SK-N-SH (cell line): ENCODE results near the gene ENOX2. TPM values are rescaled to one million over a fixed set of nuclear protein-coding genes. Genes with fewer than 3 reads are reported as not detected.

Source experiments
- CTCF ChIA-PET: fragments of 300-600, 350-600 bp; formaldehyde crosslinking; extraction: SDS; loops from one replicate; lab custom pipeline; 2021; lab: Yijun Ruan, JAX
- POLR2A ChIA-PET: fragments of 350-600 bp; sonication (Branson Sonifier 250); formaldehyde crosslinking; extraction: SDS; loops from one replicate; lab custom pipeline; 2020; ENCODE audit warnings: antibody characterized with exemption, inconsistent platforms; lab: Yijun Ruan, JAX
- DNase-seq: peaks from one replicate; pipeline ENCODE4 v3.0.0; 2012
- H2AFZ ChIP-seq: fragments of 200-600 bp; sonication (generic); 2 replicates; pipeline ENCODE4 v1.8.1; 2016; ENCODE audit warnings: antibody characterized with exemption, mild to moderate bottlenecking, low read depth
- H3F3A ChIP-seq: fragments of 200-600 bp; sonication (generic); replicated peaks from 2 replicates; pipeline ENCODE3; 2016; ENCODE audit warnings: antibody characterized with exemption, mild to moderate bottlenecking; ENCODE audit not compliant: insufficient read depth
- H3K27ac ChIP-seq, 2 experiments: fragments of 200-500 bp in 1 of 2; fragments of 200-600 bp in 1 of 2; sonication (Bioruptor generic) in 1 of 2; sonication (generic), shearing (Covaris generic) in 1 of 2; 2 replicates each; pipeline versions ENCODE4 v1.5.1 to v1.6.1; 2014 to 2016; ENCODE audit warnings: low read depth in 2 of 2, inconsistent platforms in 1 of 2, low read length in 1 of 2, mild to moderate bottlenecking in 1 of 2, mixed read lengths in 1 of 2
- H3K27me3 ChIP-seq: fragments of 200-600 bp; sonication (generic), shearing (Covaris generic); 2 replicates; pipeline ENCODE4 v1.6.1; 2016; ENCODE audit warnings: mixed run types; ENCODE audit not compliant: insufficient read depth
- H3K36me3 ChIP-seq, 2 experiments: fragments of 200-500 bp in 1 of 2; fragments of 200-600 bp in 1 of 2; sonication (Bioruptor generic) in 1 of 2; sonication (generic) in 1 of 2; replicated peaks in 1 of 2; 2 replicates each; pipeline versions ENCODE3 to v1.5.1; 2014 to 2016; ENCODE audit warnings: low read length in 1 of 2, mild to moderate bottlenecking in 1 of 2; ENCODE audit not compliant: insufficient read depth in 2 of 2, control insufficient read depth in 1 of 2
- H3K4me1 ChIP-seq, 2 experiments: fragments of 200-500 bp in 1 of 2; fragments of 200-600 bp in 1 of 2; sonication (Bioruptor generic) in 1 of 2; sonication (generic), shearing (Covaris generic) in 1 of 2; 2 replicates each; pipeline versions ENCODE4 v1.5.1 to v1.6.1; 2014 to 2016; ENCODE audit warnings: low read depth in 1 of 2, low read length in 1 of 2, mixed run types in 1 of 2; ENCODE audit not compliant: insufficient read depth in 2 of 2, control insufficient read depth in 1 of 2
- H3K4me2 ChIP-seq: fragments of 200-600 bp; sonication (generic), shearing (Covaris generic); 2 replicates; pipeline ENCODE4 v1.6.1; 2017; ENCODE audit warnings: mixed run types
- H3K4me3 ChIP-seq, 2 experiments: fragments of 200-500 bp in 1 of 2; fragments of 200-600 bp in 1 of 2; sonication (Bioruptor generic) in 1 of 2; sonication (generic), shearing (Covaris generic) in 1 of 2; 2 replicates each; pipeline versions ENCODE4 v1.5.1 to v1.8.1; 2014 to 2016; ENCODE audit warnings: low read depth in 2 of 2, inconsistent platforms in 1 of 2, low read length in 1 of 2, mild to moderate bottlenecking in 1 of 2, mixed read lengths in 1 of 2, moderate library complexity in 1 of 2
- H3K79me2 ChIP-seq: fragments of 200-600 bp; sonication (generic); 2 replicates; pipeline ENCODE4 v1.8.1; 2017; ENCODE audit warnings: mild to moderate bottlenecking; ENCODE audit not compliant: insufficient read depth
- H3K9ac ChIP-seq: fragments of 200-600 bp; sonication (generic); 2 replicates; pipeline ENCODE4 v1.6.1; 2017; ENCODE audit warnings: mixed run types
- H3K9me2 ChIP-seq: fragments of 200-600 bp; sonication (generic); 2 replicates; pipeline ENCODE4 v1.6.1; 2017; ENCODE audit warnings: mixed run types
- H3K9me3 ChIP-seq: fragments of 200-600 bp; sonication (generic); 2 replicates; pipeline ENCODE4 v1.6.1; 2017; ENCODE audit warnings: mixed run types, mild to moderate bottlenecking, moderate library complexity
- H4K20me1 ChIP-seq: fragments of 200-600 bp; sonication (generic); 2 replicates; pipeline ENCODE4 v1.6.1; 2017; ENCODE audit warnings: mild to moderate bottlenecking, mixed run types; ENCODE audit not compliant: insufficient read depth
- CTCF ChIP-seq: fragments of 200-600 bp; sonication (generic); IDR thresholded peaks from 2 replicates; pipeline ENCODE4 v1.6.1; 2017; ENCODE audit warnings: antibody characterized with exemption, mild to moderate bottlenecking, moderate library complexity
- FOSL2 ChIP-seq: IDR thresholded peaks from 2 replicates; pipeline ENCODE4 v1.4.0; 2012; ENCODE audit warnings: low read depth, mild to moderate bottlenecking, moderate library complexity, borderline replicate concordance
- FOXJ3 ChIP-seq: sonication (generic); formaldehyde crosslinking; IDR thresholded peaks from 2 replicates; pipeline ENCODE4 v1.5.1; 2020; ENCODE audit warnings: mild to moderate bottlenecking, missing genetic modification reagents
- PBX3 ChIP-seq: IDR thresholded peaks from 2 replicates; pipeline ENCODE4; 2012
- RCOR1 ChIP-seq: fragments of 150-350 bp; IDR thresholded peaks from 2 replicates; pipeline ENCODE4 v1.6.1; 2017; ENCODE audit warnings: antibody characterized with exemption, low read length
- REST ChIP-seq: IDR thresholded peaks from 2 replicates; pipeline ENCODE4 v1.6.1; 2012; ENCODE audit warnings: mild to moderate bottlenecking, low read depth, low read length, moderate library complexity
- RFX5 ChIP-seq: IDR thresholded peaks from 2 replicates; pipeline ENCODE4 v1.6.1; 2012; ENCODE audit warnings: mild to moderate bottlenecking, improper control_type of control experiment, low read length
- RXRA ChIP-seq: IDR thresholded peaks from 2 replicates; pipeline ENCODE4 v1.4.0; 2012; ENCODE audit warnings: low read depth, mild to moderate bottlenecking, borderline replicate concordance
- SIN3A ChIP-seq: IDR thresholded peaks from 2 replicates; pipeline ENCODE4 v1.6.1; 2012; ENCODE audit warnings: low read depth, mild to moderate bottlenecking, low read length, moderate library complexity, borderline replicate concordance
- ZBTB33 ChIP-seq: IDR thresholded peaks from 2 replicates; pipeline ENCODE4 v1.4.0; 2012; ENCODE audit warnings: low read depth, borderline replicate concordance
- WGBS: methylation state at CpG from one replicate; pipeline ENCODE4 v1.1.6; 2017; ENCODE audit warnings: low lambda C conversion rate; 5-methylcytosine and 5-hydroxymethylcytosine counted together
- polyA plus RNA-seq, 3 experiments: library from polyadenylated mRNA; depleted of rRNA; stranded (reverse); fragments of >200 nt; gene quantifications; 2 replicates each; pipeline ENCODE4 v1.2.3, GENCODE V29; 2012

ENOX2 gene
- polyA plus RNA-seq, 1 of the 3 experiments (the other 2 are of a cell fraction), result 8.8 TPM

- H3K9ac ChIP-seq, result no peak overlapping the region
- DNase-seq, result no peak
- CTCF ChIA-PET, result no interaction called here
- H2AFZ ChIP-seq, result no peak overlapping the region
- TF ChIP-seq ZBTB33, result no peak
- no peak for TF ChIP-seq SIN3A
- TF ChIP-seq RXRA, result no peak
- TF ChIP-seq CTCF, result no peak
- TF ChIP-seq REST, result no peak
- TF ChIP-seq RCOR1, result no peak
- TF ChIP-seq PBX3, result no peak
- no peak for TF ChIP-seq RFX5
- TF ChIP-seq FOSL2, result no peak
- TF ChIP-seq FOXJ3 (CRISPR knock-in tag), result no peak
- TF ChIP-seq, all 33 proteins: peak for 0
- no peak overlapping the region for H3K4me2 ChIP-seq
- POLR2A ChIA-PET, result no interaction called here
- H3K4me1 ChIP-seq, result no peaks in the 10 kb centered on the region
- H3K9me3 ChIP-seq, result no peaks in the 10 kb centered on the region
- H3K36me3 ChIP-seq, result no peaks in the 10 kb centered on the region
- no peak overlapping the region for H3K27ac ChIP-seq
- H3K9me2 ChIP-seq, result no peaks in the 10 kb centered on the region
- no peaks in the 10 kb centered on the region for H3K27me3 ChIP-seq
- no peaks in the 10 kb centered on the region; the same call in 1 of the 2 replicates for H3K79me2 ChIP-seq
- H3F3A ChIP-seq, result no peaks in the 10 kb centered on the region
- no peak overlapping the region for H3K4me3 ChIP-seq
- H4K20me1 ChIP-seq, result no peaks in the 10 kb centered on the region
- 47% methylated on average over 4 of the region's 4 CpGs for WGBS
These were observed 146.8 kb downstream of the ENOX2 start for GRCh38 chrX:130756233-130756632.
